CD1c-positive myeloid dendritic cell (primary cell): ENCODE measurements around the gene FOSL2.
A peak's percentile ranks its signal among the peaks of the same experiment; 100 is the strongest.

Experiments
- DNase-seq: peaks from one replicate; pipeline ENCODE4 v3.0.0-alpha.2; 2016; ENCODE audit errors: extremely low spot score

Gene FOSL2

GRCh38 chr2:28395334-28396061 is 2.8 kb downstream of the FOSL2 start:
- DNase-seq, result peak; percentile 81

DNA sequence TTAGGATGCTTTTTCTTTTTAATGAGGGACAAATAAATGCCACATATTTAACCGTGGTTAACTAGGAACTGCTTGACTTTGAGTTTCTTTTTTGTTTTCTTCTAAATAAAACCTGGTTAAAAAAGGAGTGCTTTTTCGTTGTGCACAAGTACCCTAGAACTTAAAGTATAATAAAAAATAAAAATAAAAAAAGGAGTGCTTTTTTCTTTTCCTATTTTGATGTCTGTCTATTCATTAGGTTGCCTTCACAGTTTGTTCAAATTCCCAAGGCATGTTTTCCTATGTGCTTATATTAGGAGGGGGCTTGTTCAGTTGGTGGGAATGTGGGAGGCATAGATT is 4.4 kb downstream of the FOSL2 start:
- no peak for DNase-seq

GRCh38 chr2:28398101-28398834 is 5.6 kb downstream of the FOSL2 start:
- DNase-seq, result peak; percentile 40

DNA sequence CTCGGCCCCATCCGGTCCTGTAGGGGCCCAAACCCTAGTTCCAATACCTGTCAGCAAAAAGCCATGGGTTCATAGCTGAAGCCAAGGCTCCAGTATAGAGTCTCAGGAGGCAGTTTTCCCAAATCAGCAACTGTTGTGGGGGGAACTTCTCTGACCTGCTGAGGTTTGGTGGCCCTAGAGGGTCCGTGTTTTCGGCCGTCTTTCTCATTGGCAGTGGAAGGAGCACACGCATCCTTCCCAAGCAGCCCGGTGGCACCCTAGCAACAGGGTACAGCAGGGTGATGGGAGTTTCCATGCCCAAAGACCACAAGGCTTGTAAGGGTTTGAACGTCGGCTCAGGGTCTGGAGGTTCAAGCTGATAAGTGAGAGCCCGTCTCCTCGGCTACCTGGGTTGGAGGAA is 6.6 kb downstream of the FOSL2 start:
- no peak for DNase-seq

DNA sequence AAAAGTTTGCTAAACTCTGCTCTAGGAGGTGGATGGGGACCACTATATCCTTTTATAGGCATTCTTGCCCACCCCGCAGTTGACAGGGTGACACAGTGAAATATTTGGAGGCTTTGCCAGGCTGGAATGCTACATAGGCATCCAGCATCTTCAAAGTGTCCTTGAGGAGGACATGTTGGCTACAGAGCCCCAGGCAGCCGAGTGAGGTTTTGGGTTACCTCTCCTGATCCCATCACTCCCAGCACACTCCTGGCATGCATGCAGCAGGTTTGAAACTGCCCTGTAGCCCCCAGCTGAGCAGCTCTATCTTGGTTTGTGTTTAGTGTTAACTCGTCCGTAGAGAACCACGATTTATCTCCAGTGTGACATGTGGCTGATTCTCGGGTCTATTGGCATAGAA is 7.3 kb downstream of the FOSL2 start:
- DNase-seq, result no peak

- no peak for DNase-seq
These were observed 7.8 kb downstream of the FOSL2 start for GRCh38 chr2:28400419-28400818.

DNA sequence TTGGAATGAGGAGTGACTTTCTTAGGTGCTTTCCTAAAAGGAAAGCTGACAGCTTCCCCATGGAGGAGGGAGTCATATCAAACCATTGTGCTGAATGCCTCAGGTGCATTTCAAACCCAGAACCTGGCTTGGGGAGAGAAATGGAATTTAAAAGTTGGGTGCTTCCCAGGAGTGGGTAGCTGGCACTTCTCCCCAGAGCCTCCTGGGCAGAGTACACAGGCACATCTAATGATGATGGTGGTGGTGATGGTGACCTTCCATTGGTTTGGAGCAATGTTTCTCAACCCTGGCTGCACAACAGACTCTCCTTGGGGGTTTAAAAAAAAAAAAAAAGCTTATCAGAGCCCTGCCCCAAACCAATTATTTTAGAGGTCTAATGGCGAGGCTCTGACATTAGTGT is 8.3 kb downstream of the FOSL2 start:
- no peak for DNase-seq

GRCh38 chr2:28401411-28401810 is 8.8 kb downstream of the FOSL2 start:
- no peak for DNase-seq

- no peak for DNase-seq
These were observed 9.4 kb downstream of the FOSL2 start for GRCh38 chr2:28401948-28402550.

GRCh38 chr2:28403370-28403956 is 10.8 kb downstream of the FOSL2 start:
- no peak for DNase-seq

DNA sequence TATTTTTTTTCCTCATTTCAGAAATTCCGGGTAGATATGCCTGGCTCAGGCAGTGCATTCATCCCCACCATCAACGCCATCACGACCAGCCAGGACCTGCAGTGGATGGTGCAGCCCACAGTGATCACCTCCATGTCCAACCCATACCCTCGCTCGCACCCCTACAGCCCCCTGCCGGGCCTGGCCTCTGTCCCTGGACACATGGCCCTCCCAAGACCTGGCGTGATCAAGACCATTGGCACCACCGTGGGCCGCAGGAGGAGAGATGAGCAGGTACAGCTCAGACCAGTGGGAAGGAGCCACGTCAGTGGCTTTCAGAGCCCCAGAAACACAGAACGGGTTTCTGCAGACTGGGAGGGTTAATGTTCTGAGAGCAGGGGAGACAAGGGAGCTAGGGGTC is 11.4 kb downstream of the FOSL2 start:
- DNase-seq, result no peak

DNA sequence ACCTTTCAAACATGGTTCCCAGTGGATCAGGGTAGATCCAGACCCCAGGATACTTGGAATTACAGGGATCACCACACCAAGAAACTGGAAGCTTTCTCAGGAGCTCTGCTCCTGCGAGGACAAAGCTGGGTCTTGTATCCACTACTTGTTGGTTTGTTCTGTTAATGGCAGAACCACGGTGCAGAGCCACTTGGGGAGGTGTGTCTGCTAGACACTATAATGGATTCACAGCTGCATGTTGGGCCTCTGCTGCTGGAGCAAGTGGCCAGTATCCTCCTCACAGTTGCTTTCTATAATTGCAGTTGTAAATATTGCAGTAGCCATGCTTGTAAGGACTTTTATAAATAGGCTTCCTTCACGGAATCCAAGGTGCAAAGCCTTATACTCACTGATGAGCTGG is 12.9 kb downstream of the FOSL2 start:
- DNase-seq, result no peak

- peak; percentile 91 for DNase-seq
These were observed 13.8 kb downstream of the FOSL2 start for GRCh38 chr2:28406276-28407096.

DNA sequence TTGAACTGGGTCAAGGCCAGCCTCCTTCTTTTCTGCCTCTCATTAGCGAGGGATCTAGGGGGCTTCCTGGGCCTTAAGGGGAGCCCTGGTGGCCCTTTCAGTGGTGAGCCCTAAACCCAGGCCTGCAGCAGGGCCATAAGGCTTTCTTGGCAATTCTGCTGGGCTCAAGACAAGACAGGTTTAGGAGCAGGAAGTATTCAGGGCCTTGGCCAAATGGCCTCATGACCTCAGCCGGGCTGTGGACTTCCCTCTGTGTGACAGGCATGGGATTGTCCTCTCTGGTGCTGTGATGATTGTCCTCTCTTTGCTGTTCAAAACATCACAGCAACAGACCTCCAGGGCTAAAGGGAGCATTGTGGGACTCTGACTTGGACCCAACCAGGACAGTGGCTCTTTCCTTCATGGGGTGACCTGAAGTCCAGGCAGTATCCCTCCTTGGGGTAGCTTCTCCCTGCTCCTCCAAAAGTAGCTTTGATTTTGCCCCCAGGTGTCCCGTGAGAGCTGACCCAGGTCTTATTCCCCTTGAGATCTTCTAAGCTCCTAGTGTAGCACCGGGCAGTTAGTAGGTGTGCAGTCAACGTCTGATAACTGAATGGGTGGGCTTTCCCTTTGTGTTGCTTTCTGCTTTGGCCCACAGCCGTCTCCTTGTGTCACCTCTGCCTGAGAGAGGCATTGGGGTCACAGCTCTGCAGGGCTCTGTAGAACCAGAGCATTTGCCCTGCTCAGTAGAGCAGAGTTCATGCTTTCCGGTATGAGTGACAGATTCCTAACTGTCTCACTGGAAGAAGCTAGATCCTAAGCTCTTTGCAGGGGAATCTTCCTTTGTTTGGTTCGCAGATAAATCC is 14.7 kb downstream of the FOSL2 start:
- peak; percentile 72 for DNase-seq

DNA sequence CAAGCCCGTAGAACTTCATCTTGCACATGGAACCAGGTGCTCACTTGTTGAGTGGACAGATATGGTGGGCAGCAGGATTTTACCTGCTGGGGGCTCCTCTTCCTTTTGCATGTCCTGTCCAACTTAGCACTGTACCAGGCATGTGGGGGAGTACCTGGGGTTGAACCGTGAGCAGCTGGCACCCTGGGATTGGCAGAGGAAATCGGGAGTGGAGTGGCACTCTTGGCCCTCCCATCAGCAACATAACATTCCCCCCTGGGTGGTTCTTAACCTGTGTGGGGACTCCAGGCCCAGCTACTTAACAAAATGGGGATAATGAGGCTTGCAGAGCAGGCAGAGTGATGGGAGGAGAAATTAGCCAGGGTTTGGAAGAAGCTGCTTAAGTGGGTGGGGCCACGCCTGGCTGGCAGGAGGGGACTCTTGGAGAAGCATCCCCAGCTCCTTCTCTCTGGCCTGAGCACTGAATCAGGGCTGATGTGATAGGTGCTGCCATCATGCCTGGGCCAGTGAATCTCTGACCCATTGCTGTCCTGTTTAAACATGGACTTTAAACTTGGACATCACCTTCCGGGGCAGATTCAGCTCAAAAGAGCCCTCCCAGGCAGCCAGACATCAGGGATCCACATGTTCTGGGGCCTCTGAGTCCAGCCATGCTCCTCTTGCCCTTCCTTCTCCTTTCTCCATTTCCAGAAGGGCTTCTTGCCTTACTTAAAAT is 15.5 kb downstream of the FOSL2 start:
- no peak for DNase-seq

- DNase-seq, result peak; percentile 90
These were observed 16.3 kb downstream of the FOSL2 start for GRCh38 chr2:28408764-28409599.

DNA sequence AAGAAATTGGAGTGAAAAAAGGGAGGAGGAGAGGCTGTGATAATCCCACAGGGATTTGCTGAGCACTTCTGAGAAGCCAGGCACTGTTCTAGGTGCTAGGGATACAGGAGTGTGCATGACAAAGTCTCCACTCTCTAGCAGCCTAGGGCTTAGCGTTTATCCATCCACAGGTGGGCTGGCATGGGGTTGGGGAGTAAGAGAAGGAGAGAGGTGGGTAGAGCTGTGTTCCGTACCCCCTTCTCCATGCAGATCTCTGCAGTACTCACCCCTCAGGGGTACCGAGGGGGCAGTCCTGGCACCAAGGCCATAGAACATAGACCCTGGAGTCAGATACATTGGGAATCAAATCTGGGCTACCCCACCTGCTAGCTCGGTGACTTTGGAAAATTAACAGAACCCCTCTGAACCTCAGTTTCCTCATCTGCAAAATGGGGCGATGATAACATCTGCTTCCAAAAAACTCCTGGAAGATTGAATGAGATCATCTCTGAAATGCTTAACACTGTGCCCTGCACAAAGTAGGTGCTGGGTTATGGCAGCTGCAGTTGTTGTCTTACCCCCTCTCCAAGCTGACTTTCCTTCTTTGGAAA is 18.6 kb downstream of the FOSL2 start:
- no peak for DNase-seq

GRCh38 chr2:28411956-28412609 is 19.4 kb downstream of the FOSL2 start:
- DNase-seq, result no peak
